ENCODE data around the gene DEFB132. TPM values are rescaled to one million over a fixed set of nuclear protein-coding genes. Genes with fewer than 3 reads are reported as not detected.

DEFB132 gene
- total and polyA plus RNA-seq, 9 of the 15 experiments (the other 6 are each of a cell fraction or from before 2014, with no cell fraction given), result not detected

DNA sequence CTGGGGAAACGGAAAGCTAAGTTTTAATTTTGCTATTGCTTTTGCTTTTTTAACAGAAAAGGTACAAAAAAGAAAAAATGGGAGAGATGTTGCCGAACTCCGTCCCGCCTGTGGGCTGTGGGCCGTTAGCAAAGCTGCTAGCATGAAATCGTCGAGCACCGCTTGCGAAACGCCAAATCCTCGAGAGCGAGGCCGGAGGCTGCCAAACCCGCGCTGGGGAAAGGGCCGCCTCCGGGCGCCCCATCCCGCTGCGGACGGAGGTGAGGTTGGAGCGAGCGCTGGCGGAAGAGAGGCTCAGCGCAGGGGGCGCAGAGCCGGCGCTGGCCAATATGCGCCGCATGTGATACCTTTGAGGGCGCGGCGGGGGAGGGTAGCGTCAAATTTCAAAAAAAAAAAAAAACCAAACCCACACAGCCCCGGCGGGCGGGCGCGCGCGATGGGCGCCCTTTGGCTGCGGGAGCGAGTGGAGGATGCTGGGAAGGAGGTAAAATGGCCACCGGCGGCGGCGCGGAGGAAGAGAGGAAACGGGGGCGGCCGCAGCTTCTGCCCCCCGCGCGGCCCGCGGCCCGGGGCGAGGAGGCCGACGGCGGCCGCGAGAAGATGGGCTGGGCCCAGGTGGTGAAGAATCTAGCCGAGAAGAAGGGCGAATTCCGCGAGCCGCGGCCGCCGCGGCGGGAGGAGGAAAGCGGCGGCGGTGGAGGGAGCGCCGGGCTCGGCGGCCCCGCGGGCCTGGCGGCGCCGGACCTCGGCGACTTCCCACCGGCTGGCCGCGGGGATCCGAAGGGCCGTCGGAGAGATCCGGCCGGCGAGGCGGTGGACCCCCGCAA lies 39.8 kb downstream of the DEFB132 start, which contains the start of gene ZCCHC3 (continued):
- TF ChIP-seq MTA3 (IDR thresholded peaks at IDR 0.05; ENCODE audit: borderline replicate concordance) (peak; percentile 82; the same call in 1 of the 2 replicates), ZEB2 (IDR thresholded peaks at IDR 0.05) (peak; percentile 58; the same call in 1 of the 2 replicates), NR2C2 (CRISPR knock-in tag; IDR thresholded peaks at IDR 0.05) (no peak), NR2C2 (tag; IDR thresholded peaks at IDR 0.05) (peak; percentile 86), ZBTB33 (CRISPR knock-in tag; IDR thresholded peaks at IDR 0.05) (peak; percentile 50; the same call in 1 of the 2 replicates), ZNF589 (CRISPR knock-in tag; IDR thresholded peaks at IDR 0.05; ENCODE audit: low read depth) (0 out of 2 replicates have a peak, but pooled peaks have one; percentile 25), GTF2A2 (tag; IDR thresholded peaks at IDR 0.05) (0 out of 2 replicates have a peak, but pooled peaks have one; percentile 30), CXXC5 (CRISPR knock-in tag; IDR thresholded peaks at IDR 0.05) (peak; percentile 96), POLR2AphosphoS5 (IDR thresholded peaks at IDR 0.05; ENCODE audit: control insufficient read depth, insufficient read depth, low read depth, low read length) (peak; percentile 81), TAF9B (IDR thresholded peaks at IDR 0.05; ENCODE audit: partially characterized antibody) (peak; percentile 37), ZNF143 (CRISPR knock-in tag; IDR thresholded peaks at IDR 0.05) (peak; percentile 77)
- TF ChIP-seq, protein P1, sequence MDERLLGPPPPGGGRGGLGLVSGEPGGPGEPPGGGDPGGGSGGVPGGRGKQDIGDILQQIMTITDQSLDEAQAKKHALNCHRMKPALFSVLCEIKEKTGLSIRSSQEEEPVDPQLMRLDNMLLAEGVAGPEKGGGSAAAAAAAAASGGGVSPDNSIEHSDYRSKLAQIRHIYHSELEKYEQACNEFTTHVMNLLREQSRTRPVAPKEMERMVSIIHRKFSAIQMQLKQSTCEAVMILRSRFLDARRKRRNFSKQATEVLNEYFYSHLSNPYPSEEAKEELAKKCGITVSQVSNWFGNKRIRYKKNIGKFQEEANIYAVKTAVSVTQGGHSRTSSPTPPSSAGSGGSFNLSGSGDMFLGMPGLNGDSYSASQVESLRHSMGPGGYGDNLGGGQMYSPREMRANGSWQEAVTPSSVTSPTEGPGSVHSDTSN (CRISPR knock-in tag; IDR thresholded peaks at IDR 0.05; ENCODE audit: low read depth), result no peak
- TF ChIP-seq, protein P1 (tag; conservative IDR thresholded peaks at IDR 0.05; ENCODE audit: low read depth), result no peak
- TF ChIP-seq, protein P2, sequence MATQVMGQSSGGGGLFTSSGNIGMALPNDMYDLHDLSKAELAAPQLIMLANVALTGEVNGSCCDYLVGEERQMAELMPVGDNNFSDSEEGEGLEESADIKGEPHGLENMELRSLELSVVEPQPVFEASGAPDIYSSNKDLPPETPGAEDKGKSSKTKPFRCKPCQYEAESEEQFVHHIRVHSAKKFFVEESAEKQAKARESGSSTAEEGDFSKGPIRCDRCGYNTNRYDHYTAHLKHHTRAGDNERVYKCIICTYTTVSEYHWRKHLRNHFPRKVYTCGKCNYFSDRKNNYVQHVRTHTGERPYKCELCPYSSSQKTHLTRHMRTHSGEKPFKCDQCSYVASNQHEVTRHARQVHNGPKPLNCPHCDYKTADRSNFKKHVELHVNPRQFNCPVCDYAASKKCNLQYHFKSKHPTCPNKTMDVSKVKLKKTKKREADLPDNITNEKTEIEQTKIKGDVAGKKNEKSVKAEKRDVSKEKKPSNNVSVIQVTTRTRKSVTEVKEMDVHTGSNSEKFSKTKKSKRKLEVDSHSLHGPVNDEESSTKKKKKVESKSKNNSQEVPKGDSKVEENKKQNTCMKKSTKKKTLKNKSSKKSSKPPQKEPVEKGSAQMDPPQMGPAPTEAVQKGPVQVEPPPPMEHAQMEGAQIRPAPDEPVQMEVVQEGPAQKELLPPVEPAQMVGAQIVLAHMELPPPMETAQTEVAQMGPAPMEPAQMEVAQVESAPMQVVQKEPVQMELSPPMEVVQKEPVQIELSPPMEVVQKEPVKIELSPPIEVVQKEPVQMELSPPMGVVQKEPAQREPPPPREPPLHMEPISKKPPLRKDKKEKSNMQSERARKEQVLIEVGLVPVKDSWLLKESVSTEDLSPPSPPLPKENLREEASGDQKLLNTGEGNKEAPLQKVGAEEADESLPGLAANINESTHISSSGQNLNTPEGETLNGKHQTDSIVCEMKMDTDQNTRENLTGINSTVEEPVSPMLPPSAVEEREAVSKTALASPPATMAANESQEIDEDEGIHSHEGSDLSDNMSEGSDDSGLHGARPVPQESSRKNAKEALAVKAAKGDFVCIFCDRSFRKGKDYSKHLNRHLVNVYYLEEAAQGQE (IDR thresholded peaks at IDR 0.05; ENCODE audit: borderline replicate concordance), result peak; percentile 34; the same call in 1 of the 2 replicates
- TF ChIP-seq, protein P2 (CRISPR knock-in tag; IDR thresholded peaks at IDR 0.05; ENCODE audit: low read depth), result no peak
